IMR-90 (cell line): ENCODE results near the gene TANK. TPM values are rescaled to one million over a fixed set of nuclear protein-coding genes. Genes with fewer than 3 reads are reported as not detected.

Experiments
- ATAC-seq: fragments of 200-7000 bp; cut with Tn5 transposase; 2 replicates; pipeline ENCODE4 v1.9.1; 2020; ENCODE audit warnings: low read depth, mild to moderate bottlenecking, moderate library complexity
- BruUV-seq: library from RNA; stranded (reverse); fragments of 400-500 nt; replicated peaks from 2 replicates; lab custom pipeline; 2021; lab: Mats Ljungman, UMichigan
- CTCF ChIA-PET: fragments of 300-600 bp; formaldehyde crosslinking; extraction: SDS; loops from one replicate; lab custom pipeline; 2021; ENCODE audit warnings: antibody characterized with exemption; lab: Yijun Ruan, JAX
- POLR2A ChIA-PET: fragments of 300-600 bp; sonication (Branson Sonifier 250); formaldehyde crosslinking; loops from one replicate; lab custom pipeline; 2022; ENCODE audit warnings: antibody characterized with exemption; ENCODE audit not compliant: unreplicated experiment; lab: Charles Lee
- DNase-seq: peaks from one replicate; pipeline ENCODE4 v3.0.0; 2013
- H2AFZ ChIP-seq: replicated peaks from 2 replicates; pipeline ENCODE3; 2013; ENCODE audit warnings: low read length, mild to moderate bottlenecking; ENCODE audit not compliant: poor library complexity
- H2AK5ac ChIP-seq: 2 replicates; pipeline ENCODE4 v1.6.1; 2013; ENCODE audit warnings: low read depth, low read length, inconsistent platforms
- H2AK9ac ChIP-seq: replicated peaks from 2 replicates; pipeline ENCODE3; 2013; ENCODE audit warnings: mild to moderate bottlenecking, low read depth, low read length, moderate library complexity; ENCODE audit not compliant: poor library complexity
- H2BK120ac ChIP-seq: 2 replicates; pipeline ENCODE4 v1.6.1; 2013; ENCODE audit warnings: low read depth, low read length, inconsistent platforms
- H2BK15ac ChIP-seq: 3 replicates; pipeline ENCODE4 v1.6.1; 2013; ENCODE audit warnings: low read depth, low read length, inconsistent platforms
- H2BK20ac ChIP-seq: 2 replicates; pipeline ENCODE4 v1.6.1; 2013; ENCODE audit warnings: low read depth, mild to moderate bottlenecking, inconsistent platforms, low read length, moderate library complexity
- H2BK5ac ChIP-seq: 2 replicates; pipeline ENCODE4 v1.6.1; 2013; ENCODE audit warnings: mild to moderate bottlenecking, low read depth, low read length, inconsistent platforms; ENCODE audit not compliant: poor library complexity, severe bottlenecking
- H3K14ac ChIP-seq: replicated peaks from 2 replicates; pipeline ENCODE4 v1.6.1; 2013; ENCODE audit warnings: low read depth, low read length, inconsistent platforms
- H3K18ac ChIP-seq: 2 replicates; pipeline ENCODE4 v1.6.1; 2013; ENCODE audit warnings: low read depth, low read length, control low read depth
- H3K23ac ChIP-seq: 2 replicates; pipeline ENCODE4 v1.6.1; 2013; ENCODE audit warnings: low read depth, low read length, inconsistent platforms
- H3K27ac ChIP-seq: 2 replicates; pipeline ENCODE4 v1.5.1; 2013; ENCODE audit warnings: mild to moderate bottlenecking, control low read depth, low read length; ENCODE audit not compliant: insufficient read depth
- H3K27me3 ChIP-seq: 2 replicates; pipeline ENCODE4 v1.6.1; 2013; ENCODE audit warnings: low read length; ENCODE audit not compliant: control insufficient read depth, insufficient read depth
- H3K36me3 ChIP-seq: 2 replicates; pipeline ENCODE4 v1.6.1; 2013; ENCODE audit warnings: low read length, mixed read lengths; ENCODE audit not compliant: control insufficient read depth, insufficient read depth
- H3K4ac ChIP-seq: 2 replicates; pipeline ENCODE4 v1.6.1; 2013; ENCODE audit warnings: low read depth, low read length, inconsistent platforms
- H3K4me1 ChIP-seq: 2 replicates; pipeline ENCODE4 v1.6.1; 2013; ENCODE audit warnings: low read length, mixed read lengths; ENCODE audit not compliant: control insufficient read depth, insufficient read depth
- H3K4me2 ChIP-seq: 2 replicates; pipeline ENCODE4 v1.6.1; 2013; ENCODE audit warnings: low read depth, mild to moderate bottlenecking, control low read depth, low read length, moderate library complexity
- H3K4me3 ChIP-seq: 2 replicates; pipeline ENCODE4 v1.5.1; 2013; ENCODE audit warnings: low read depth, mild to moderate bottlenecking, control low read depth, low read length, moderate library complexity; ENCODE audit not compliant: insufficient read depth
- H3K56ac ChIP-seq: 2 replicates; pipeline ENCODE4 v1.6.1; 2013; ENCODE audit warnings: low read length, inconsistent platforms; ENCODE audit not compliant: insufficient read depth; ENCODE audit errors: extremely low read depth
- H3K79me1 ChIP-seq, 2 experiments: 2 replicates each; pipeline ENCODE4 v1.6.1; 2013; ENCODE audit warnings: low read length in 2 of 2, inconsistent platforms in 1 of 2, low read depth in 1 of 2
- H3K9ac ChIP-seq: 2 replicates; pipeline ENCODE4 v1.6.1; 2013; ENCODE audit warnings: low read depth, low read length, control low read depth
- H3K9me1 ChIP-seq: 2 replicates; pipeline ENCODE4 v1.6.1; 2013; ENCODE audit warnings: low read length, inconsistent platforms; ENCODE audit not compliant: insufficient read depth
- H3K9me3 ChIP-seq: 2 replicates; pipeline ENCODE4 v1.6.1; 2013; ENCODE audit warnings: low read length; ENCODE audit not compliant: control insufficient read depth, insufficient read depth
- H4K20me1 ChIP-seq: 2 replicates; pipeline ENCODE4 v1.6.1; 2013; ENCODE audit warnings: low read length, inconsistent platforms; ENCODE audit not compliant: insufficient read depth
- H4K5ac ChIP-seq: 2 replicates; pipeline ENCODE4 v1.6.1; 2013; ENCODE audit warnings: mild to moderate bottlenecking, low read depth, low read length, control low read depth
- H4K8ac ChIP-seq, 2 experiments: 2 replicates each; pipeline ENCODE4 v1.6.1; 2013; ENCODE audit warnings: low read depth in 2 of 2, low read length in 2 of 2, control low read depth in 1 of 2, inconsistent platforms in 1 of 2
- H4K91ac ChIP-seq: 2 replicates; pipeline ENCODE4 v1.6.1; 2013; ENCODE audit warnings: low read depth, low read length, inconsistent platforms; ENCODE audit not compliant: insufficient read depth
- MAZ ChIP-seq: IDR thresholded peaks from 2 replicates; pipeline ENCODE4 v1.6.1; 2012; ENCODE audit warnings: low read depth, mild to moderate bottlenecking, low read length, improper control_type of control experiment, moderate library complexity, borderline replicate concordance
- POLR2A ChIP-seq: IDR thresholded peaks from 2 replicates; pipeline ENCODE4 v1.6.1; 2012; ENCODE audit warnings: mild to moderate bottlenecking, low read depth, low read length
- WGBS, 2 experiments: methylation state at CpG; one replicate each; pipeline versions ENCODE4 v1.1.5 to v1.1.7; 2013; ENCODE audit warnings: missing lambda C conversion rate in 2 of 2; ENCODE audit not compliant: insufficient read length in 1 of 2; ENCODE audit errors: extremely low coverage in 2 of 2; 5-methylcytosine and 5-hydroxymethylcytosine counted together
- dilution Hi-C: fragments of 300-500 bp; cut with HindIII; formaldehyde crosslinking; loops from one replicate; pipeline ENCODE4 v1.14.3; 2018; ENCODE audit warnings: low sequenced_read_pairs; ENCODE audit not compliant: unreplicated experiment
- in situ Hi-C: fragments of 300-500 bp; cut with MboI; formaldehyde crosslinking; loops from 3 replicates; pipeline ENCODE4 v1.14.3; 2019; ENCODE audit warnings: low sequenced_read_pairs, inconsistent platforms, mixed read lengths
- intact Hi-C: fragments of 100-400 bp; cut with micrococcal nuclease; formaldehyde crosslinking; loops from 2 replicates; pipeline ENCODE4 v1.10.0; 2022
- polyA plus RNA-seq, 3 experiments: library from polyadenylated mRNA; depleted of rRNA; stranded (reverse); fragments of >200 nt; gene quantifications; 2 replicates each; pipeline ENCODE4 v1.2.3, GENCODE V29; 2012; ENCODE audit warnings: low replicate concordance in 1 of 3
- total RNA-seq: library from RNA; depleted of rRNA; stranded (reverse); fragments of >200 nt; gene quantifications from 2 replicates; pipeline ENCODE4 v1.2.3, GENCODE V29; 2012

TANK gene
- total and polyA plus RNA-seq, 2 of the 4 experiments (the other 2 are of a cell fraction): 25.4 to 41.9 TPM

GRCh38 chr2:161238560-161239325 lies 78.5 kb downstream of the TANK start:
- no peak overlapping the region for H2BK5ac ChIP-seq
- H3K4ac ChIP-seq: 0 out of 2 replicates have a peak overlapping the region, but pooled peaks have one; percentile 41
- dilution Hi-C loops (no loop called here), intact Hi-C loops (no loop called here), in situ Hi-C loops (no loop called here)
- 4% methylated on average over 21 of the region's 78 CpGs; no CpG with 5 or more reads in 1 of the 2 experiments for WGBS, 2 experiments
- no peak overlapping the region for H3K18ac ChIP-seq
- H3K14ac ChIP-seq: no peak overlapping the region
- H3K27me3 ChIP-seq: peaks cover under 1% of the 10 kb centered on the region
- H4K91ac ChIP-seq: no peak overlapping the region
- peak overlapping the region; percentile 99 for H3K4me2 ChIP-seq
- H4K5ac ChIP-seq: no peak overlapping the region
- no peak overlapping the region for H2BK15ac ChIP-seq
- no TSS peak for BruUV-seq
- peak overlapping the region; percentile 51 for H3K9ac ChIP-seq
- H2BK120ac ChIP-seq: no peak overlapping the region
- H2AK9ac ChIP-seq: peak overlapping the region; percentile 38
- H2AFZ ChIP-seq: peak overlapping the region; percentile 89
- CTCF ChIA-PET: interaction anchor here (2.0 kb wide), 1 partner anchor 12 kb away, joined by 7 read pairs; no protein-coding TSS in a partner anchor
- peak; percentile 72 for ATAC-seq
- no peak overlapping the region for H2BK20ac ChIP-seq
- no peaks in the 10 kb centered on the region for H3K9me1 ChIP-seq
- no peak overlapping the region for H4K8ac ChIP-seq
- no peaks in the 10 kb centered on the region for H4K20me1 ChIP-seq
- no peak overlapping the region for H3K56ac ChIP-seq
- POLR2A ChIA-PET: no interaction called here
- H3K23ac ChIP-seq: peak overlapping the region; percentile 76; the same call in 1 of the 2 replicates
- H3K27ac ChIP-seq: no peak overlapping the region
- H3K9me3 ChIP-seq: no peaks in the 10 kb centered on the region
- DNase-seq: peak; percentile 23
- TF ChIP-seq POLR2A (no peak), MAZ (peak; percentile 26; the same call in 1 of the 2 replicates)
- no peak overlapping the region for H2AK5ac ChIP-seq
- no peaks in the 10 kb centered on the region for H3K79me1 ChIP-seq
- peaks cover 3% of the 10 kb centered on the region for H3K4me1 ChIP-seq
- peaks cover 2% of the 10 kb centered on the region; the same call in 1 of the 2 replicates for H3K36me3 ChIP-seq
- peak overlapping the region; percentile 59 for H3K4me3 ChIP-seq
